ENCODE data around the gene KRTAP4-9. TPM values are rescaled to one million over a fixed set of nuclear protein-coding genes. Genes with fewer than 3 reads are reported as not detected.

Gene KRTAP4-9
- total and polyA plus RNA-seq, 2 of the 13 experiments (the other 11 are each of a cell fraction or from before 2014, with no cell fraction given) = not detected

DNA sequence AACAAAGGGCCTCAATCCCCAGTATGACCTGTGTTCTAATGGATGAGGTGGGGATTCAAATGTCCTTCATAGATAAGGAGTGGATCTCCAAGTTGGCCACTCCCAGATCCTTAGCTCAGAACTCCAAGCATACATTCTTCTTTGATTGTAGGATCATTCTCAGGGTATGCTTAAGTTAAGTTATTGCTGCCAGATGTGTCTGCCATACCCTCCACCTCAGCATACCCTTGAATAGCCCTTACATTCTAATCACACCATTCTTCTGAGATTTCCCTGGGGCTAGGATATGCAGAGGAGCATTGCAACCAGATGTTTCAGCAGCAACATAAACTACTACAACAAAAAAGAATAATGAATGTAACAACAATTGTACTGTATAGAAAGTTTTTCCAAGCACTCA lies 37.9 kb upstream of the KRTAP4-9 start:
- Histone ChIP-seq H3K79me2 (ENCODE audit: insufficient read depth, low read length) (no peaks in the 10 kb centered on the region), H3K4me1 (ENCODE audit: insufficient read depth, low read length) (peaks cover 12% of the 10 kb centered on the region), H3K27ac (ENCODE audit: extremely low read length, insufficient read depth, low read length) (no peak overlapping the region), H3K9ac (ENCODE audit: insufficient read depth, low read depth, low read length) (no peak overlapping the region), H3K36me3 (replicated peaks in 1 of 2; ENCODE audit: control insufficient read depth in 1 of 2, insufficient read depth in 2 of 2, low read length in 2 of 2) (no peaks in the 10 kb centered on the region), H3K4me2 (ENCODE audit: low read depth, low read length) (no peak overlapping the region), H2AFZ (ENCODE audit: low read length) (no peak overlapping the region), H4K20me1 (ENCODE audit: insufficient read depth, low read length) (no peaks in the 10 kb centered on the region), H3K9me3 (ENCODE audit: low read length) (no peaks in the 10 kb centered on the region), H3K27me3 (ENCODE audit: control insufficient read depth in 1 of 2, insufficient read depth in 2 of 2, low read length in 2 of 2) (no peaks in the 10 kb centered on the region), H3K4me3 (replicated peaks in 1 of 3; ENCODE audit: insufficient read depth in 1 of 3, low read depth in 2 of 3, low read length in 3 of 3) (no peak overlapping the region)
- no peak for TF ChIP-seq MAFF (IDR thresholded peaks at IDR 0.05; ENCODE audit: low read depth, low read length)
- TF ChIP-seq EEA1 (CRISPR knock-in tag; IDR thresholded peaks at IDR 0.05; ENCODE audit: borderline replicate concordance) = no peak
- TF ChIP-seq KDM6A (CRISPR knock-in tag; IDR thresholded peaks at IDR 0.05; ENCODE audit: low read depth) = no peak
- ChIA-PET POLR2A (no interaction called here), CTCF (ENCODE audit: low intra/inter-chr PET ratio, low total read pairs) (no interaction called here)
- in situ Hi-C loops (cut with HindIII; ENCODE audit: extremely low pct_ligation_motif_present, low pct_unique_long_range_greater_than_20kb) (no loop called here), intact Hi-C loops (cut with micrococcal nuclease; ENCODE audit: unreplicated experiment) (no loop called here)
- DNase-seq (ENCODE audit: low spot score) (no peak), FAIRE-seq (no peak), ATAC-seq (no peak)
- no TSS peak for BruUV-seq (replicated peaks)

DNA sequence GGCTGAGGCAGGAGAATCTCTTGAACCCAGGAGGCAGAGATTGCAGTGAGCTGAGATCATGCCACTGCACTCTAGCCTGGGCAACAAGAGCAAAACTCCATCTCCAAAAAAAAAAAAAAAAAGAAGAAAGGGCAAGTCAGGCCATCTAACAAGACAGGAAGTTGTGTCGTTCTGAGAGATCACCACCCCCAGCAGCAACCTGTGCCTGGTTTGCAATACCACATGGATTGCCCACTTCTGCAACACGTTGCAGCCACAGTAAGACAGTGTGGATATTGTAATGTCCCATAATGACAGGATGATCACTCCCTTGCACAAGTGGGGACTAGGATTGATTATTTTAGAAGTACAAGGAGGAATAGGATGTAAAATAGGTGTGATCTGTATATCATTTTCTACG lies 36.2 kb upstream of the KRTAP4-9 start:
- no peak overlapping the region for H2AFZ ChIP-seq (ENCODE audit: low read length)
- no peak overlapping the region for H3K4me3 ChIP-seq (replicated peaks in 1 of 3; ENCODE audit: insufficient read depth in 1 of 3, low read depth in 2 of 3, low read length in 3 of 3)
- H3K36me3 ChIP-seq (replicated peaks in 1 of 2; ENCODE audit: control insufficient read depth in 1 of 2, insufficient read depth in 2 of 2, low read length in 2 of 2) = no peaks in the 10 kb centered on the region
- H3K9me3 ChIP-seq (ENCODE audit: low read length) = no peaks in the 10 kb centered on the region
- FAIRE-seq (no peak), ATAC-seq (no peak), DNase-seq (ENCODE audit: low spot score) (no peak)
- no TSS peak for BruUV-seq (replicated peaks)
- no peak overlapping the region for H3K4me2 ChIP-seq (ENCODE audit: low read depth, low read length)
- H3K79me2 ChIP-seq (ENCODE audit: insufficient read depth, low read length) = no peaks in the 10 kb centered on the region
- in situ Hi-C loops (cut with HindIII; ENCODE audit: extremely low pct_ligation_motif_present, low pct_unique_long_range_greater_than_20kb) = no loop called here
- no peaks in the 10 kb centered on the region for H4K20me1 ChIP-seq (ENCODE audit: insufficient read depth, low read length)
- no peak overlapping the region for H3K9ac ChIP-seq (ENCODE audit: insufficient read depth, low read depth, low read length)
- intact Hi-C loops (cut with micrococcal nuclease; ENCODE audit: unreplicated experiment) = no loop called here
- 52% methylated on average over 3 of the region's 3 CpGs for WGBS (ENCODE audit: low lambda C conversion rate)
- CTCF ChIA-PET (ENCODE audit: low intra/inter-chr PET ratio, low total read pairs) = no interaction called here
- TF ChIP-seq ZFP36L2 (CRISPR knock-in tag; IDR thresholded peaks at IDR 0.05) (no peak), ZNF33B (CRISPR knock-in tag; IDR thresholded peaks at IDR 0.05) (no peak), MAFF (IDR thresholded peaks at IDR 0.05; ENCODE audit: low read depth, low read length) (no peak), RFX5 (IDR thresholded peaks at IDR 0.05; ENCODE audit: low read depth, low read length) (no peak), ZNF562 (CRISPR knock-in tag; IDR thresholded peaks at IDR 0.05; ENCODE audit: borderline replicate concordance) (no peak)
- TF ChIP-seq, protein P1, sequence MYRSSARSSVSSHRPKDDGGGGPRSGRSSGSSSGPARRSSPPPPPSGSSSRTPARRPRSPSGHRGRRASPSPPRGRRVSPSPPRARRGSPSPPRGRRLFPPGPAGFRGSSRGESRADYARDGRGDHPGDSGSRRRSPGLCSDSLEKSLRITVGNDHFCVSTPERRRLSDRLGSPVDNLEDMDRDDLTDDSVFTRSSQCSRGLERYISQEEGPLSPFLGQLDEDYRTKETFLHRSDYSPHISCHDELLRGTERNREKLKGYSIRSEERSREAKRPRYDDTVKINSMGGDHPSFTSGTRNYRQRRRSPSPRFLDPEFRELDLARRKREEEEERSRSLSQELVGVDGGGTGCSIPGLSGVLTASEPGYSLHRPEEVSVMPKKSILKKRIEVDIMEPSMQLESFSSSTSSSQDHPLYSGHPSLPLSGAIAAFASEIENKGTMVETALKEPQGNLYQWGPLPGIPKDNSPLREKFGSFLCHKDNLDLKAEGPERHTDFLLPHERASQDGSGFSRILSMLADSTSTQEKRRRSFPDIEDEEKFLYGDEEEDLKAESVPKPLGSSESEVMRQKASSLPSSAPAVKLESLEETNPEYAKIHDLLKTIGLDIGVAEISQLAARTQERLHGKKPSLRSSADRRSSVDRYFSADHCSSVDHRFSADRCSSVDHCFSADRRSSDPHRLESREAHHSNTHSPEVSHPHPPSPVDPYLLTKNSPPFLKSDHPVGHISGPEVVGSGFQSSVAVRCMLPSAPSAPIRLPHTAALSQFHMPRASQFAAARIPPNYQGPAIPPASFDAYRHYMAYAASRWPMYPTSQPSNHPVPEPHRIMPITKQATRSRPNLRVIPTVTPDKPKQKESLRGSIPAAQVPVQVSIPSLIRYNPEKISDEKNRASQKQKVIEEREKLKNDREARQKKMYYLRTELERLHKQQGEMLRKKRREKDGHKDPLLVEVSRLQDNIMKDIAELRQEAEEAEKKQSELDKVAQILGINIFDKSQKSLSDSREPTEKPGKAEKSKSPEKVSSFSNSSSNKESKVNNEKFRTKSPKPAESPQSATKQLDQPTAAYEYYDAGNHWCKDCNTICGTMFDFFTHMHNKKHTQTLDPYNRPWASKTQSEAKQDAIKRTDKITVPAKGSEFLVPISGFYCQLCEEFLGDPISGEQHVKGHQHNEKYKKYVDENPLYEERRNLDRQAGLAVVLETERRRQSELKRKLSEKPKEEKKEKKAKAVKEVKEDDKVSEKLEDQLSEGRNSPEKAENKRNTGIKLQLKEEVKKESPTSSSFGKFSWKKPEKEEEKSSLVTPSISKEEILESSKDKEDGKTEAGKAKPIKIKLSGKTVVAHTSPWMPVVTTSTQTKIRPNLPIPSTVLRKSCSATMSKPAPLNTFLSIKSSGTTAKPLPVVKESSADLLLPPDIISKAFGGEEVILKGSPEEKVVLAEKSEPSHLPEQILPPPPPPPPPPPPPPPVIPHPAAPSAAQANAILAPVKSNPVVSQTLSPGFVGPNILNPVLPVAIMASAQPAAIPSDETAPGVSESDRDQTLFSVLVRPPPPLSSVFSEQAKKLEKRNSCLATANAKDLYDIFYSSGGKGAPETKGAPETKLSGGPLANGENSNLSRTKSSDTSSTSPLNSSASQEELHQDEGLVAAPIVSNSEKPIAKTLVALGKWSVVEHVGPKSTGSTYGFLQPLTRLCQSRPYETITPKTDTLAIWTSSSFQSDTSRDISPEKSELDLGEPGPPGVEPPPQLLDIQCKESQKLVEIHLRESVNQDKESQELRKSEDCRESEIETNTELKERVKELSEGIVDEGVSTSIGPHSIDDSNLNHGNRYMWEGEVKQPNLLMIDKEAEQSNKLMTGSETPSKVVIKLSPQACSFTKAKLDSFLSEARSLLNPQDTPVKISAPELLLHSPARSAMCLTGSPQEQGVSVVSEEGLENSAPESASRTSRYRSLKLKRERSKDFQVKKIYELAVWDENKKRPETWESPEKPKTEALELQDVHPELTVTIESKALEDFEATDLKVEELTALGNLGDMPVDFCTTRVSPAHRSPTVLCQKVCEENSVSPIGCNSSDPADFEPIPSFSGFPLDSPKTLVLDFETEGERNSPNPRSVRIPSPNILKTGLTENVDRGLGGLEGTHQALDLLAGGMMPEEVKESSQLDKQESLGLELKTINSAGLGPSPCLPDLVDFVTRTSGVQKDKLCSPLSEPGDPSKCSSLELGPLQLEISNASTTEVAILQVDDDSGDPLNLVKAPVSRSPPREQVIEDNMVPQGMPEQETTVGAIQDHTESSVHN (CRISPR knock-in tag; IDR thresholded peaks at IDR 0.05) = no peak
- no peak overlapping the region for H3K27ac ChIP-seq (ENCODE audit: extremely low read length, insufficient read depth, low read length)
- no peaks in the 10 kb centered on the region; the same call in 1 of the 2 replicates for H3K4me1 ChIP-seq (ENCODE audit: insufficient read depth, low read length)
- H3K27me3 ChIP-seq (ENCODE audit: control insufficient read depth in 1 of 2, insufficient read depth in 2 of 2, low read length in 2 of 2) = no peaks in the 10 kb centered on the region; a peak in 1 of 5 replicates
- POLR2A ChIA-PET = no interaction called here

Data from HepG2 (cell line).